IMR-90 (cell line): Measurements from ENCODE around the gene LGALS9. TPM values are rescaled to one million over a fixed set of nuclear protein-coding genes. Genes with fewer than 3 reads are reported as not detected.
A peak's percentile ranks its signal among the peaks of the same experiment; 100 is the strongest.

ENCODE experiments used
- ATAC-seq: fragments of 200-7000 bp; cut with Tn5 transposase; 2 replicates; pipeline ENCODE4 v1.9.1; 2020; ENCODE audit warnings: low read depth, mild to moderate bottlenecking, moderate library complexity
- BruUV-seq: library from RNA; stranded (reverse); fragments of 400-500 nt; replicated peaks from 2 replicates; lab custom pipeline; 2021; lab: Mats Ljungman, UMichigan
- CTCF ChIA-PET: fragments of 300-600 bp; formaldehyde crosslinking; extraction: SDS; loops from one replicate; lab custom pipeline; 2021; ENCODE audit warnings: antibody characterized with exemption; lab: Yijun Ruan, JAX
- POLR2A ChIA-PET: fragments of 300-600 bp; sonication (Branson Sonifier 250); formaldehyde crosslinking; loops from one replicate; lab custom pipeline; 2022; ENCODE audit warnings: antibody characterized with exemption; ENCODE audit not compliant: unreplicated experiment; lab: Charles Lee
- DNase-seq: peaks from one replicate; pipeline ENCODE4 v3.0.0; 2013
- H2AFZ ChIP-seq: replicated peaks from 2 replicates; pipeline ENCODE3; 2013; ENCODE audit warnings: low read length, mild to moderate bottlenecking; ENCODE audit not compliant: poor library complexity
- H2AK5ac ChIP-seq: 2 replicates; pipeline ENCODE4 v1.6.1; 2013; ENCODE audit warnings: low read depth, low read length, inconsistent platforms
- H2AK9ac ChIP-seq: replicated peaks from 2 replicates; pipeline ENCODE3; 2013; ENCODE audit warnings: mild to moderate bottlenecking, low read depth, low read length, moderate library complexity; ENCODE audit not compliant: poor library complexity
- H2BK120ac ChIP-seq: 2 replicates; pipeline ENCODE4 v1.6.1; 2013; ENCODE audit warnings: low read depth, low read length, inconsistent platforms
- H2BK15ac ChIP-seq: 3 replicates; pipeline ENCODE4 v1.6.1; 2013; ENCODE audit warnings: low read depth, low read length, inconsistent platforms
- H2BK20ac ChIP-seq: 2 replicates; pipeline ENCODE4 v1.6.1; 2013; ENCODE audit warnings: low read depth, mild to moderate bottlenecking, inconsistent platforms, low read length, moderate library complexity
- H2BK5ac ChIP-seq: 2 replicates; pipeline ENCODE4 v1.6.1; 2013; ENCODE audit warnings: mild to moderate bottlenecking, low read depth, low read length, inconsistent platforms; ENCODE audit not compliant: poor library complexity, severe bottlenecking
- H3K14ac ChIP-seq: replicated peaks from 2 replicates; pipeline ENCODE4 v1.6.1; 2013; ENCODE audit warnings: low read depth, low read length, inconsistent platforms
- H3K18ac ChIP-seq: 2 replicates; pipeline ENCODE4 v1.6.1; 2013; ENCODE audit warnings: low read depth, low read length, control low read depth
- H3K23ac ChIP-seq: 2 replicates; pipeline ENCODE4 v1.6.1; 2013; ENCODE audit warnings: low read depth, low read length, inconsistent platforms
- H3K27ac ChIP-seq: 2 replicates; pipeline ENCODE4 v1.5.1; 2013; ENCODE audit warnings: mild to moderate bottlenecking, control low read depth, low read length; ENCODE audit not compliant: insufficient read depth
- H3K27me3 ChIP-seq: 2 replicates; pipeline ENCODE4 v1.6.1; 2013; ENCODE audit warnings: low read length; ENCODE audit not compliant: control insufficient read depth, insufficient read depth
- H3K36me3 ChIP-seq: 2 replicates; pipeline ENCODE4 v1.6.1; 2013; ENCODE audit warnings: low read length, mixed read lengths; ENCODE audit not compliant: control insufficient read depth, insufficient read depth
- H3K4ac ChIP-seq: 2 replicates; pipeline ENCODE4 v1.6.1; 2013; ENCODE audit warnings: low read depth, low read length, inconsistent platforms
- H3K4me1 ChIP-seq: 2 replicates; pipeline ENCODE4 v1.6.1; 2013; ENCODE audit warnings: low read length, mixed read lengths; ENCODE audit not compliant: control insufficient read depth, insufficient read depth
- H3K4me2 ChIP-seq: 2 replicates; pipeline ENCODE4 v1.6.1; 2013; ENCODE audit warnings: low read depth, mild to moderate bottlenecking, control low read depth, low read length, moderate library complexity
- H3K4me3 ChIP-seq: 2 replicates; pipeline ENCODE4 v1.5.1; 2013; ENCODE audit warnings: low read depth, mild to moderate bottlenecking, control low read depth, low read length, moderate library complexity; ENCODE audit not compliant: insufficient read depth
- H3K56ac ChIP-seq: 2 replicates; pipeline ENCODE4 v1.6.1; 2013; ENCODE audit warnings: low read length, inconsistent platforms; ENCODE audit not compliant: insufficient read depth; ENCODE audit errors: extremely low read depth
- H3K79me1 ChIP-seq, 2 experiments: 2 replicates each; pipeline ENCODE4 v1.6.1; 2013; ENCODE audit warnings: low read length in 2 of 2, inconsistent platforms in 1 of 2, low read depth in 1 of 2
- H3K9ac ChIP-seq: 2 replicates; pipeline ENCODE4 v1.6.1; 2013; ENCODE audit warnings: low read depth, low read length, control low read depth
- H3K9me1 ChIP-seq: 2 replicates; pipeline ENCODE4 v1.6.1; 2013; ENCODE audit warnings: low read length, inconsistent platforms; ENCODE audit not compliant: insufficient read depth
- H3K9me3 ChIP-seq: 2 replicates; pipeline ENCODE4 v1.6.1; 2013; ENCODE audit warnings: low read length; ENCODE audit not compliant: control insufficient read depth, insufficient read depth
- H4K20me1 ChIP-seq: 2 replicates; pipeline ENCODE4 v1.6.1; 2013; ENCODE audit warnings: low read length, inconsistent platforms; ENCODE audit not compliant: insufficient read depth
- H4K5ac ChIP-seq: 2 replicates; pipeline ENCODE4 v1.6.1; 2013; ENCODE audit warnings: mild to moderate bottlenecking, low read depth, low read length, control low read depth
- H4K8ac ChIP-seq, 2 experiments: 2 replicates each; pipeline ENCODE4 v1.6.1; 2013; ENCODE audit warnings: low read depth in 2 of 2, low read length in 2 of 2, control low read depth in 1 of 2, inconsistent platforms in 1 of 2
- H4K91ac ChIP-seq: 2 replicates; pipeline ENCODE4 v1.6.1; 2013; ENCODE audit warnings: low read depth, low read length, inconsistent platforms; ENCODE audit not compliant: insufficient read depth
- MAFK ChIP-seq: IDR thresholded peaks from 2 replicates; pipeline ENCODE4 v1.6.1; 2012; ENCODE audit warnings: low read depth, low read length, improper control_type of control experiment
- RCOR1 ChIP-seq: IDR thresholded peaks from 2 replicates; pipeline ENCODE4 v1.6.1; 2012; ENCODE audit warnings: mild to moderate bottlenecking, low read length, improper control_type of control experiment; ENCODE audit not compliant: insufficient replicate concordance
- WGBS, 2 experiments: methylation state at CpG; one replicate each; pipeline versions ENCODE4 v1.1.5 to v1.1.7; 2013; ENCODE audit warnings: missing lambda C conversion rate in 2 of 2; ENCODE audit not compliant: insufficient read length in 1 of 2; ENCODE audit errors: extremely low coverage in 2 of 2; 5-methylcytosine and 5-hydroxymethylcytosine counted together
- dilution Hi-C: fragments of 300-500 bp; cut with HindIII; formaldehyde crosslinking; loops from one replicate; pipeline ENCODE4 v1.14.3; 2018; ENCODE audit warnings: low sequenced_read_pairs; ENCODE audit not compliant: unreplicated experiment
- in situ Hi-C: fragments of 300-500 bp; cut with MboI; formaldehyde crosslinking; loops from 3 replicates; pipeline ENCODE4 v1.14.3; 2019; ENCODE audit warnings: low sequenced_read_pairs, inconsistent platforms, mixed read lengths
- intact Hi-C: fragments of 100-400 bp; cut with micrococcal nuclease; formaldehyde crosslinking; loops from 2 replicates; pipeline ENCODE4 v1.10.0; 2022
- polyA plus RNA-seq, 3 experiments: library from polyadenylated mRNA; depleted of rRNA; stranded (reverse); fragments of >200 nt; gene quantifications; 2 replicates each; pipeline ENCODE4 v1.2.3, GENCODE V29; 2012; ENCODE audit warnings: low replicate concordance in 1 of 3
- total RNA-seq: library from RNA; depleted of rRNA; stranded (reverse); fragments of >200 nt; gene quantifications from 2 replicates; pipeline ENCODE4 v1.2.3, GENCODE V29; 2012

The LGALS9 gene
- total and polyA plus RNA-seq, 2 of the 4 experiments (the other 2 are of a cell fraction): 0.54 to 2.5 TPM

DNA sequence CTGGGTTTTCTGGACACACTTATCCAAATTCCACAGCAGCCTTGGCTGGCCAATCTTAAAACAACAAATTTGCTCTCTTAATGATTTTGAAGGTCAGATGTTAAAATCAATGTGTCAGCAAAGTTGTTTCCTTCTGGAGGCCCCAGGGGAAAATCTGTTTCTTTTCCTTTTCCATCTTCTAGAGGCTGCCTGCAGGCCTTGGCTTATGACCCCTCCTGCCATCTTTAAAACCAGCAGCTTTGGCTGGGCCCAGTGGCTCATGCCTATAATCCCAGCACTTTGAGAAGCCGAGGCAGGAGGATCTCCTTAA lies 3.0 kb downstream of the LGALS9 start:
- Histone ChIP-seq H3K23ac (no peak overlapping the region), H2AFZ (no peak overlapping the region), H2BK5ac (no peak overlapping the region), H2BK120ac (no peak overlapping the region), H3K27ac (no peak overlapping the region), H3K4me2 (no peak overlapping the region), H2AK5ac (no peak overlapping the region), H3K14ac (no peak overlapping the region), H3K4me1 (peaks cover 10% of the 10 kb centered on the region), H3K36me3 (peaks cover 5% of the 10 kb centered on the region; the same call in 1 of the 2 replicates), H3K9ac (no peak overlapping the region), H3K27me3 (no peaks in the 10 kb centered on the region), H4K20me1 (no peaks in the 10 kb centered on the region), H3K9me3 (no peaks in the 10 kb centered on the region), H3K9me1 (peaks cover 10% of the 10 kb centered on the region), H3K4me3 (no peak overlapping the region), H4K5ac (no peak overlapping the region), H2BK20ac (no peak overlapping the region), H3K79me1 (no peaks in the 10 kb centered on the region), H2BK15ac (no peak overlapping the region), H3K56ac (no peak overlapping the region), H3K4ac (no peak overlapping the region), H3K18ac (no peak overlapping the region), H4K91ac (no peak overlapping the region), H4K8ac (no peak overlapping the region), H2AK9ac (no peak overlapping the region)
- ATAC-seq (no peak), DNase-seq (no peak)
- BruUV-seq: no TSS peak
- POLR2A ChIA-PET: no interaction called here
- in situ Hi-C loops (loop anchor here (10.0 kb wide), 2 partner anchors 59 to 399 kb away; no protein-coding TSS in a partner anchor), intact Hi-C loops (no loop called here), dilution Hi-C loops (no loop called here)
- CTCF ChIA-PET: no interaction called here
- peak; percentile 41 for TF ChIP-seq MAFK
- no peak for TF ChIP-seq RCOR1
- WGBS, 2 experiments: no CpG with 5 or more reads among the region's 1 CpG
